Large intestine (tissue), 3 donors: Measurements from ENCODE around the gene PMPCA. TPM values are rescaled to one million over a fixed set of nuclear protein-coding genes. Genes with fewer than 3 reads are reported as not detected.

Source experiments
- DNase-seq, 2 donors: peaks; one replicate each; pipeline versions ENCODE4 v3.0.0 to v3.0.0-alpha.2; 2013
- H3K27ac ChIP-seq: one replicate; pipeline ENCODE4 v1.5.1; 2013; ENCODE audit warnings: low read length
- H3K27me3 ChIP-seq: 2 replicates; pipeline ENCODE4 v1.6.1; 2013; ENCODE audit warnings: low read length; ENCODE audit not compliant: control insufficient read depth, insufficient read depth
- H3K36me3 ChIP-seq: 2 replicates; pipeline ENCODE4 v1.6.1; 2013; ENCODE audit warnings: low read length; ENCODE audit not compliant: control insufficient read depth, insufficient read depth
- H3K4me1 ChIP-seq: one replicate; pipeline ENCODE4 v1.6.1; 2013; ENCODE audit warnings: low read length; ENCODE audit not compliant: control insufficient read depth, insufficient read depth
- H3K4me3 ChIP-seq: one replicate; pipeline ENCODE4 v1.5.1; 2013; ENCODE audit warnings: low read length
- H3K9me3 ChIP-seq: one replicate; pipeline ENCODE4 v1.6.1; 2013; ENCODE audit warnings: mild to moderate bottlenecking, low read depth, low read length, moderate library complexity; ENCODE audit not compliant: control insufficient read depth
- WGBS: methylation state at CpG from one replicate; pipeline ENCODE4 v1.1.5; 2013; ENCODE audit warnings: low lambda C conversion rate; ENCODE audit not compliant: insufficient coverage; 5-methylcytosine and 5-hydroxymethylcytosine counted together
- polyA plus RNA-seq: library from polyadenylated mRNA; unstranded; fragments of 120-200 nt; gene quantifications from one replicate; pipeline ENCODE4 v1.2.1, GENCODE V29; 2013

PMPCA gene
- polyA plus RNA-seq, 1 donor: 64.7 TPM

DNA sequence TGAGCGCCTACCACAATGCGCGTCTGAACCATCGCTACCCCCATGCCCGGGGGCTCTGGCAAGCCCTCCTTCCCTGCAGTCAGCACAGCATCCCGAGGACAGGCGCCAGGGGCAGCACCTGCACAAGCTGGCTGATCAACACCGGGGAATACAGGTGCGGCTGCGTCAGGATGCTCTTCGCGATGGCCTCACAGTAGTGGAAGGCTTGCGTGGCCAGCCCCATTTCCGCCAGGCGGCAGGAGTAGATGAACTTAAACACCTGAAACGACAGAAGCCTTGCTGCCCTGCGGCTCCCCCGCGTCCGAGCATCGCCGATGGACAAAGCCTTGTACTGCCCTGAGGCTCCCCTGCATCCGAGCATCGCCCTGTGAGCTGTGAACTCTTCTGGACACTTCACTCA, 46.9 kb downstream of the PMPCA start:
- DNase-seq: no peak
- Histone ChIP-seq H3K36me3 (peaks cover 85% of the 10 kb centered on the region), H3K27me3 (no peaks in the 10 kb centered on the region), H3K4me3 (no peak overlapping the region), H3K27ac (no peak overlapping the region), H3K9me3 (no peaks in the 10 kb centered on the region), H3K4me1 (no peaks in the 10 kb centered on the region)
- no CpG with 5 or more reads among the region's 24 CpGs for WGBS

GRCh38 chr9:136459425-136459824, 49.0 kb downstream of the PMPCA start:
- WGBS: no CpG with 5 or more reads among the region's 28 CpGs
- no peak for DNase-seq
- H3K4me1 ChIP-seq: no peaks in the 10 kb centered on the region

GRCh38 chr9:136460772-136461325, 50.4 kb downstream of the PMPCA start:
- Histone ChIP-seq H3K27ac (no peak overlapping the region), H3K4me3 (no peak overlapping the region), H3K4me1 (no peaks in the 10 kb centered on the region), H3K9me3 (no peaks in the 10 kb centered on the region), H3K36me3 (peaks cover 90% of the 10 kb centered on the region), H3K27me3 (no peaks in the 10 kb centered on the region)
- WGBS: no CpG with 5 or more reads among the region's 23 CpGs
- no peak for DNase-seq

More at GRCh38 chr9:136459425-136459824, 49.0 kb downstream of the PMPCA start:
- Histone ChIP-seq H3K9me3 (no peaks in the 10 kb centered on the region), H3K27ac (no peak overlapping the region), H3K4me3 (no peak overlapping the region), H3K27me3 (no peaks in the 10 kb centered on the region), H3K36me3 (peaks cover 92% of the 10 kb centered on the region)

GRCh38 chr9:136462664-136463063, 52.2 kb downstream of the PMPCA start:
- Histone ChIP-seq H3K9me3 (no peaks in the 10 kb centered on the region), H3K36me3 (peaks cover 90% of the 10 kb centered on the region), H3K4me1 (no peaks in the 10 kb centered on the region), H3K27ac (no peak overlapping the region), H3K4me3 (no peak overlapping the region), H3K27me3 (no peaks in the 10 kb centered on the region)
- DNase-seq: no peak
- no CpG with 5 or more reads among the region's 17 CpGs for WGBS

DNA sequence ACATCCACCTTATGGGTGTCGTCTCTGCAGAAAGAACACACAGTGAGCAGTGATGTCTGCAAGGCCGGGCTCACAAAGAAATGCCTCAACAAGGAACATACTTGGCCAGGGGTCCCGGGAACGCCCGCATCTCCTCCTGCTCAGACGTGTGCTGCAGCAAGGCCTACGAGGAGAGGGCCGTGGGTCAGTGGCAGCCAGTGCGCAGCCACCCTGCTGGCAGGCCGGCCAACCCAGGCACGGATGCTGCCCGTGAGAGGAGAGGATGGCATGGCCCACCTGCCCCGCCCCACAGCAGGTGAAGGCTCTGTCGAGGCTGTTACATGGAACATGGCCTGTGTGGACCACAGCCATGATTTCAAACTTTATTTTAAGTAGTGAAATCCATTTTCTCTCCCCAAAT, 53.1 kb downstream of the PMPCA start:
- WGBS: no CpG with 5 or more reads among the region's 14 CpGs
- Histone ChIP-seq H3K4me1 (no peaks in the 10 kb centered on the region), H3K27ac (no peak overlapping the region), H3K27me3 (no peaks in the 10 kb centered on the region), H3K36me3 (peaks cover 91% of the 10 kb centered on the region), H3K4me3 (no peak overlapping the region), H3K9me3 (no peaks in the 10 kb centered on the region)
- DNase-seq: no peak

DNA sequence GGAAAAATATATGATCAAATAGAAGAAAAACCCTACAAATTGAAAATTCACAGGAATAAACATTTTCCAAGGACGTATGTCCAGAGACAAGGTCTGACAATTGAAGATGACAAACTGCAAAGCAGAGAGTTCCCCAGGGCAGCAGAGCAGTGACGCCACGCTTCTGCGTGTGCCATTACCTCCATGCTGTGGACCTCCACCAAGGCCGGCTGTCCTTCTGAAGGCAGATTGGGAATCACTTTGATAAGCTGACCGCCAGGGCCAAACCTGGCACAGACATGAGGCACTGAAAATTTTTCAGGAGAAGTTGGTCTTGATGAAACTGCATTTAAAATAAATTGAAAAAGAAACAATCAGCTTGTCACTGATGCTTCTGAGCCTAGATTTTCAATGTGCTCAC, 53.8 kb downstream of the PMPCA start:
- Histone ChIP-seq H3K36me3 (peaks cover 91% of the 10 kb centered on the region), H3K4me1 (no peaks in the 10 kb centered on the region), H3K27me3 (no peaks in the 10 kb centered on the region), H3K4me3 (no peak overlapping the region), H3K9me3 (no peaks in the 10 kb centered on the region), H3K27ac (no peak overlapping the region)
- WGBS: no CpG with 5 or more reads among the region's 6 CpGs
- no peak for DNase-seq

- 100% methylated on average over 1 of the region's 27 CpGs for WGBS
- H3K36me3 ChIP-seq: peaks cover 94% of the 10 kb centered on the region
- DNase-seq: no peak
- no peak overlapping the region for H3K4me3 ChIP-seq
- no peaks in the 10 kb centered on the region for H3K4me1 ChIP-seq
- H3K27ac ChIP-seq: no peak overlapping the region
- H3K27me3 ChIP-seq: no peaks in the 10 kb centered on the region
- H3K9me3 ChIP-seq: no peaks in the 10 kb centered on the region
These were observed 55.2 kb downstream of the PMPCA start for GRCh38 chr9:136465500-136466154.

DNA sequence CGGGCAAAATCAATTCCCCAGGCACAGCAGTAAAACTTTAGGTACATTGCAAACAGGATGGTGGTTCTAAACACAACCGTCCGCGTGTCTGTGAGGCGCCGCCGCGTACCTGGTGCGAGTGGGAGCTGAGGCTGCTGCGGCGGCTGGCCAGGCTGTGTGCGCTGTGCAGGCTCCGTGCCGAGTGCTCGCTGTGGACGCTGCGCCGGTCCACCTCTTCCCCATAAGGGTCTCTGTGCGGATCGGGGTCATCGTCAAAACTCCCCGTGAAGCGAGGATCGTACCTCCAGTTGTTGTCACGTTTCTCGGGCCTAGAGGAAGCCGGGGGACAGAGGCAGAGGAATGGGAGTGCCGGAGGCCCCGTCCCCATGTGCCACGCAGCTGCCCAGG, 55.7 kb downstream of the PMPCA start:
- WGBS: no CpG with 5 or more reads among the region's 30 CpGs
- Histone ChIP-seq H3K27ac (no peak overlapping the region), H3K4me3 (no peak overlapping the region), H3K27me3 (no peaks in the 10 kb centered on the region), H3K4me1 (no peaks in the 10 kb centered on the region), H3K36me3 (peaks cover 94% of the 10 kb centered on the region), H3K9me3 (no peaks in the 10 kb centered on the region)
- DNase-seq: no peak

DNA sequence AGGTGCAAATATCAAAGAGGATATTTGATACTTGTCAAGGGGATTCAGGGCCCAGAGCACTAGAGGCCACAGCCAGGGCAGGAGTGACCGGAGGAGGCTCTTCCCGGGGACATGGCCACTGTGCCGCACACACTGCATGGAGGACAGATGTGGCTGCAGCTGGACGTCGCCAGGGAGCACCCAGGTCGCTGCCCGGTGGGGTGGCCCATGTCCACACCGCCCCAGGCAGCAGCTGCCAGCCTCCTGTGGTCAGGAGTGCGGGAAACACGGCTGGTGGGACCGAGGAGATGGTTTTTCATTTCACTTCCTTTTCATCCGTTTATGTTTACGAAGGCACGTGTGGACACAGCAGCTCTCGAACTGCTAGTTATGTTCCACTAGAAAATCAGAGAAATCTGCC, 57.3 kb downstream of the PMPCA start:
- no peaks in the 10 kb centered on the region for H3K27me3 ChIP-seq

DNA sequence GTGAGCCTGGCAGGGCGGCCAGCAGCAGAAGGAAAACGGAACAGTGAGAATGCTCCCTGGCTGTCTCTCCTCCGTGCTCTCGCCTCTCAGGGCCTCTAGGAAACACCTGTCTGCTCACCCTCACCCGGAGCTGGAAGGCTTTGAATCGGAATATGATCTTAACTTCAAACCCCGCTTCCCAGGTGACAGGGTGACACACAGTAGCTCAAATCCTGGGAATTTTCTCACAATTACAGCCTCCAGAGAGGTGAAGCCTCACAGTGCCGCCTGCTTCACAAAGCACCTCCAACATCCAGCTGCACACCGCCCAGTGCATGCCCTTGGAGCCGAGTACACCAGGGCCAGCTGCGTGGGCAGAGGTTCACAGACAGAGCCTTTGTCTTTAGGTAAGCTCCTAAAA, 59.9 kb downstream of the PMPCA start:
- no peaks in the 10 kb centered on the region for H3K4me1 ChIP-seq
- H3K27me3 ChIP-seq: no peaks in the 10 kb centered on the region
- no peak overlapping the region for H3K27ac ChIP-seq
- H3K36me3 ChIP-seq: peaks cover 98% of the 10 kb centered on the region
- H3K4me3 ChIP-seq: no peak overlapping the region
- H3K9me3 ChIP-seq: no peaks in the 10 kb centered on the region
- WGBS: no CpG with 5 or more reads among the region's 11 CpGs
- DNase-seq: no peak

More for the DNA sequence above, 57.3 kb downstream of the PMPCA start:
- Histone ChIP-seq H3K9me3 (no peaks in the 10 kb centered on the region), H3K4me1 (no peaks in the 10 kb centered on the region), H3K27ac (no peak overlapping the region), H3K36me3 (peaks cover 96% of the 10 kb centered on the region), H3K4me3 (no peak overlapping the region)
- no CpG with 5 or more reads among the region's 15 CpGs for WGBS
- DNase-seq: no peak
